Gastroesophageal sphincter (tissue), 3 donors: Measurements from ENCODE around the gene THAP12.

ENCODE experiments used
- EP300 ChIP-seq: sonication (generic); formaldehyde crosslinking; IDR thresholded peaks from one replicate; pipeline ENCODE4 v1.6.1; 2017; ENCODE audit warnings: antibody characterized with exemption, mild to moderate bottlenecking
- POLR2A ChIP-seq, 2 donors: fragments of 450-650 bp; IDR thresholded peaks; one replicate each; pipeline ENCODE4 v1.6.1; 2017; ENCODE audit warnings: antibody characterized with exemption in 2 of 2, mild to moderate bottlenecking in 2 of 2, moderate library complexity in 1 of 2
- POLR2AphosphoS5 ChIP-seq: sonication (generic); formaldehyde crosslinking; IDR thresholded peaks from one replicate; pipeline ENCODE4 v1.6.1; 2017; ENCODE audit warnings: antibody characterized with exemption
- TF ChIP-seq, protein P1 (sequence below), 4 experiments: fragments of 200-600 bp in 2 of 4; fragments of 450-650 bp in 2 of 4; sonication (generic) in 1 of 4; IDR thresholded peaks; one replicate each; pipeline ENCODE4 v1.5.1; 2017 to 2019; ENCODE audit warnings: antibody characterized with exemption in 4 of 4, mild to moderate bottlenecking in 2 of 4, moderate library complexity in 2 of 4

DNA sequence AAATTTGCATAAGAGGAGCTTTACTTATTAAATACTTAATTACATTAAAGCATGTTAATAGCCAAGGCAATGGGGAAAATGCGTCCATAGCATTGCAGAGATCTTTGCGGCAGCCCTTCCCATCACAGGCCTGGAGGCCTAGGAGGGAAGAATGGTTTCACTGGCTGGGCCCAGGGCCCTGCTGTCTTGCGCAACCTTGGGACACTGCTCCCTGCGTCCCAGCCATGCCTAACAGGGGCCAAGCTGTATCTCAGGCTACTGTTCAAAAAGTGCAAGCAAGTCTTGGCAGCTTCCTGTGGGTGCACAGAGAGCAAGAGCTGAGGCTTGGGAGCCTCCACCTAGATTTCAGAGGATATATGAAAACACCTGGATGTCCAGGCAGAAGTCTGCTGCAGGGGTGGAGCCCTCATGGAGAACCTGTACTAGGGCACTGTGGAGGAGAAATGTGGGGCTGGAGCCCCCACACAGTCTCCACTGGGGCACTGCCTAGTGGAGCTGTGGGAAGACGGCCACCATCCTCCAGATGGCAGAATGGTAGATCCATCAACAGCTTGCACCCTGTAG lies 46.0 kb downstream of the THAP12 start:
- TF ChIP-seq, protein P1, sequence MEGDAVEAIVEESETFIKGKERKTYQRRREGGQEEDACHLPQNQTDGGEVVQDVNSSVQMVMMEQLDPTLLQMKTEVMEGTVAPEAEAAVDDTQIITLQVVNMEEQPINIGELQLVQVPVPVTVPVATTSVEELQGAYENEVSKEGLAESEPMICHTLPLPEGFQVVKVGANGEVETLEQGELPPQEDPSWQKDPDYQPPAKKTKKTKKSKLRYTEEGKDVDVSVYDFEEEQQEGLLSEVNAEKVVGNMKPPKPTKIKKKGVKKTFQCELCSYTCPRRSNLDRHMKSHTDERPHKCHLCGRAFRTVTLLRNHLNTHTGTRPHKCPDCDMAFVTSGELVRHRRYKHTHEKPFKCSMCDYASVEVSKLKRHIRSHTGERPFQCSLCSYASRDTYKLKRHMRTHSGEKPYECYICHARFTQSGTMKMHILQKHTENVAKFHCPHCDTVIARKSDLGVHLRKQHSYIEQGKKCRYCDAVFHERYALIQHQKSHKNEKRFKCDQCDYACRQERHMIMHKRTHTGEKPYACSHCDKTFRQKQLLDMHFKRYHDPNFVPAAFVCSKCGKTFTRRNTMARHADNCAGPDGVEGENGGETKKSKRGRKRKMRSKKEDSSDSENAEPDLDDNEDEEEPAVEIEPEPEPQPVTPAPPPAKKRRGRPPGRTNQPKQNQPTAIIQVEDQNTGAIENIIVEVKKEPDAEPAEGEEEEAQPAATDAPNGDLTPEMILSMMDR (IDR thresholded peaks at IDR 0.05): no peak
- TF ChIP-seq POLR2A (IDR thresholded peaks at IDR 0.05) (no peak), EP300 (no peak), POLR2AphosphoS5 (no peak)
